ENCODE results near the gene TFEB. TPM values are rescaled to one million over a fixed set of nuclear protein-coding genes. Genes with fewer than 3 reads are reported as not detected.

Gene TFEB
- total RNA-seq, 2 donors from 2014 or later, result 9.4 to 12.0 TPM

DNA sequence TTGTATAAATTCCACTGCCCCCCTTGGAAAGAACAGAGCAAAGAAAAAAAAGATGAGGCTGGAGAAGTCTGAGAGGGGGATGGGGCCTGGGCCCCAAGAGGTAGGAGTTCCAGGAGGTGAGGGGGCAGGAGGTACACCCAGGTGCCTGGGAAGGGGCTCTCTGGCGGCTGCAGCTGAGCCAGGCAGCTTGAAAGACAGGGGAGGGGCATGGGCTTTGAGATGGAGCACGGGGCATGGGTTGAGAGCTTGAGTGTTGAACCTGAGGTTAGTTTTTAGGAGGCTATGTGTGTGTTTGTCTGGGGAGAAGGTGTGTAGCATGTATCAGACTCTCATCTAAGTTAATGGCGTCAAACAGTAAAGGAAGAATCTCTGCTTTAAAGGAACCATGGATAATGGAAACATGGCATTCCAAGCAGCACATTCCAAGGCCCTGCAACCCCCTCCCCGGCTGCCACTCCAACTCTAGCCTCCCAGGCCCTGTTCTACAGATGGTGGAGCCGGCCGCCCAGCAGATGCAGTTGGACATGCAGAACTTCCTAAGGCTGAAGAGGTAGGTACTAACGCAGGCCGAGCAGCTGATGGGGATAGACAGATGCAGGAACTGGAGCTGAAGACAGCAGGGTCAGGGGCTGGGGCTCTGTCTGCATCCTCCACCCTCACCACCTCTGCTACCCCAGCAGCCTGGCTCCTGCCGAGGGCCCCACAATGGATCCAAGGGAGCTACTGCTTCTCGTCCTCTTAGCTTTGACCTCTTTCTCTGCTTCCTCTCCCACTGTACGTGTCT lies 55.0 kb downstream of the TFEB start:
- H3K27me3 Mint-ChIP-seq, result peaks cover 12% of the 10 kb centered on the region
- no peak for ATAC-seq (replicated peaks)
- H3K4me1 Mint-ChIP-seq, result no peaks in the 10 kb centered on the region
- no peaks in the 10 kb centered on the region for H3K9me3 Mint-ChIP-seq
- no peaks in the 10 kb centered on the region for H3K36me3 Mint-ChIP-seq (ENCODE audit: low read depth)
- H3K4me3 Mint-ChIP-seq, result no peak overlapping the region
- H3K27ac Mint-ChIP-seq, result no peak overlapping the region

DNA sequence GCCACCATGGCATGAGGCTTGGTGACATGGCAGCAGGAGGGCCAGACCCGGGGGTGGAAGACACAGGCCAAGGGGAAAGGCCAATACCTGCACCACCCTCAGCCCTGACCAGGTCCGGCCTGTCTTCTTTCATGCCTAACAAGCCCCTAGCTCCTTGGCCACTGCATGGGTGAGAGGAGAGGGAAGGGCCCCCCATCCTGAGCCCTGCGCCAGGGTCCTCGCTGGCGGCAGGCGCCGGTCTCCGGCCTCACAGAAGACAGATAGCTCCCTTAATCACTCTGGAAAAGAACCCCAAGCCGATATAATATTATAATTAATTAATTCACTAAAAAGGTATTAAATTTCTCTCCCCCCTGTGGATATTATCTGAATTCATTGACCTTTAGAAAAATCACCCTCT lies 55.7 kb downstream of the TFEB start:
- H3K27me3 Mint-ChIP-seq, result peaks cover 12% of the 10 kb centered on the region
- H3K4me3 Mint-ChIP-seq, result no peak overlapping the region
- H3K9me3 Mint-ChIP-seq, result no peaks in the 10 kb centered on the region
- no peak overlapping the region for H3K27ac Mint-ChIP-seq
- H3K36me3 Mint-ChIP-seq (ENCODE audit: low read depth), result no peaks in the 10 kb centered on the region
- no peaks in the 10 kb centered on the region for H3K4me1 Mint-ChIP-seq
- ATAC-seq (replicated peaks), result no peak

DNA sequence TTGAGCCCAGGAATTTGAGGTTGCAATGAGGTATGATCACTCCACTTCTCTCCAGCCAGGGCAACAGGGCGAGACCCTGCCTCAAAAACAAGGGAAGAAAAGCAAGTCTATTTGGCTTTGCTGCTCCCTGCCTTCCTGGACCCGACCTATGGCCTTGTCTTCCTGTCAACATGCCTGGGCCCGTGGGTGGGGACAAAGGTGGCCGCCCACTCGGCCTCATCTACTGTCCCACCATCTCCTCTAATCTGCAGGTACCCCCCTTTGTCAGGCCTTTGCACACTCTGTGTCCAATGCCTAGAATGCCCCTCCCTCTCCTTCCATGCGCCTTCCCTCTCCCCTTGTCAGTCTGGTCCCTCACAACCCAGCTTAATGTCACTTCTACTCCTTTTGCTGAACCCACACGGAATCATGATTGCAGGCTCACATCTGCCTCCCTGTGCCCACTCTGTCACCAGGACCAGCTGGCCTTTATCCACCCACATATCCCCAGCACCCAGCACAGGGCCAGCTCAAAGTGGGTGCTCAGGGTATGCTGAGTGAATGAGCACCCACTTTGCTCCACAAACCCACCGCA lies 56.8 kb downstream of the TFEB start:
- no peak for ATAC-seq (replicated peaks)

DNA sequence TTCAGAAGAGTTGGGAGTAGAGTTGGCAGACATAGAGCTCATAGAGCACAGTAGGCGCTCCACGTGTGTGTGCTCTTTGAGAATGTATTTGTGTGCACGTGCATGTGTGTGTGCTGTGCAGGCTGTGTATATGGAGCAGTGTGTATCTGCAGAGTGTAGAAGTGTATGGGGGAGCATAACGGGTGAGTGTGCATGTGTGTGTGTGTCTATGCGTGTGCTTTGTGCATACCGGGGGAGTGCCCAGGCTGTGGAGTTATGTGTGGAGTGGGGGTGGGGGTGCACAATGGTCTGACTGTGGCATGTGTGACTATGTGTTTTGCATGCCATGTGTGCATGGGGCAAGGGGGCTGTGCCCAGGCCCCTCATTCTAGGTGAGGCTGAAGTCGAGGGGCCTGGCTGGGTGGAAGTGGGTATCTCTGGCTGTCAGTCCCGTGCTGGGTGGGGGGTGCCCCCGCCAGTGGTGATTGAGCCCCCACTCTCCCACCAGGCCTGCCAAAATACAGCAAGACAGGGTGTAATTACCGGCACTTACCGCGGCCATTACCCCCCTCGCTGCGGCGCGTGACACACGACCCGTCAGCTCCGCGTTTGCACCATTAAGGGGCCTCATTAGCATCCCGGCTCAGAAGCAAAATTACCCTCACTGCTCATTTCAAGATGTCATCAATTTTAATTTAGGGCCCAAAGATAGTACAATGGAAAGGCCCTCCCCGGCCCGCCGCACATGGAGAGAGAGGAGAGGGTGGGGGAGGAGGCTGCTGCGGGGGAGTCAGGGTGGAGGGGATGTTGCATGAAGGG lies 58.1 kb downstream of the TFEB start:
- Mint-ChIP-seq H3K27ac (no peak overlapping the region), H3K9me3 (no peaks in the 10 kb centered on the region), H3K36me3 (ENCODE audit: low read depth) (no peaks in the 10 kb centered on the region), H3K4me1 (no peaks in the 10 kb centered on the region), H3K27me3 (peaks cover 19% of the 10 kb centered on the region), H3K4me3 (no peak overlapping the region)
- no peak for ATAC-seq (replicated peaks)

More for the DNA sequence above, 56.8 kb downstream of the TFEB start:
- no peak overlapping the region for H3K4me3 Mint-ChIP-seq
- no peaks in the 10 kb centered on the region for H3K4me1 Mint-ChIP-seq
- H3K27ac Mint-ChIP-seq, result no peak overlapping the region
- no peaks in the 10 kb centered on the region for H3K9me3 Mint-ChIP-seq
- peaks cover 19% of the 10 kb centered on the region for H3K27me3 Mint-ChIP-seq
- H3K36me3 Mint-ChIP-seq (ENCODE audit: low read depth), result no peaks in the 10 kb centered on the region

DNA sequence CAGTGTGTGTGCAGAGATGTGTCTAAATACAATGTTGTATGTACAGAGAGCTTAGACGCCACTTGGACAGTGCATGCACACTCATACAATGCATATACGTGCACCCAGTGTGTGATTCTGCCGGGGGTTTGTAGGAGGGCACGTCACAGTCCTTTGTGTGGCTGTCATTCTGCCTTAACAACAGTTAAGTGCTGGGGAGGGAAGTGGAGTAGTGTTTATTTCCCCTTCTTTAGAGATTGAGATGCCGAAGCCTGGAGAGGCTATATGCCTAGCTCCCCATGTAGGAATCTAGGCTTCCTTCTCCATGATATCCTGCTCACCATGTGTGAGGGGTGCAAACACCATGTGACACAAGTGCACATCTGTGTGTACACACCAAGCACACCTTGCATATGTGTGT lies 59.0 kb downstream of the TFEB start:
- H3K27ac Mint-ChIP-seq, result no peak overlapping the region
- H3K9me3 Mint-ChIP-seq, result no peaks in the 10 kb centered on the region
- no peak for ATAC-seq (replicated peaks)
- H3K4me1 Mint-ChIP-seq, result no peaks in the 10 kb centered on the region
- no peaks in the 10 kb centered on the region for H3K36me3 Mint-ChIP-seq (ENCODE audit: low read depth)
- H3K27me3 Mint-ChIP-seq, result peaks cover 19% of the 10 kb centered on the region
- no peak overlapping the region for H3K4me3 Mint-ChIP-seq

DNA sequence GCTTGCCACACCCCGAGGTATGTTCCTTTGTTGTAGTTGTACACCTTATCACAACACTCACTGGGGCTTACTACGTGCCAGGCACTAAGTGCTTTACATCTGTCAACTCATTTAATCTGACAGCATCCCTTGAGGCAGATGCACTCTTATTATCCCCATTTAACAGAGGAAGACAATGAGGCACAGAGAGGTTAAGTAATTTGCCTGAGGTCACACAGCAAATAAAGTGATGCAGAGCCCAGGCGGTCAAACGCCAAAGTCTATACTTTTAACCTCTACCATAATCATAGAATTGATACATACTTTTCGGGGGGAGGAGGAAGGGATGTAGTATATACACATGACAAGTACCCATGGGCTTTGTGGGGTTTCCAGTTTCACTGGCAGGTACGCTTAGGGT lies 59.4 kb downstream of the TFEB start:
- no peak overlapping the region for H3K27ac Mint-ChIP-seq
- H3K27me3 Mint-ChIP-seq, result peaks cover 19% of the 10 kb centered on the region
- H3K9me3 Mint-ChIP-seq, result no peaks in the 10 kb centered on the region
- no peak overlapping the region for H3K4me3 Mint-ChIP-seq
- no peaks in the 10 kb centered on the region for H3K4me1 Mint-ChIP-seq
- no peak for ATAC-seq (replicated peaks)
- H3K36me3 Mint-ChIP-seq (ENCODE audit: low read depth), result no peaks in the 10 kb centered on the region

DNA sequence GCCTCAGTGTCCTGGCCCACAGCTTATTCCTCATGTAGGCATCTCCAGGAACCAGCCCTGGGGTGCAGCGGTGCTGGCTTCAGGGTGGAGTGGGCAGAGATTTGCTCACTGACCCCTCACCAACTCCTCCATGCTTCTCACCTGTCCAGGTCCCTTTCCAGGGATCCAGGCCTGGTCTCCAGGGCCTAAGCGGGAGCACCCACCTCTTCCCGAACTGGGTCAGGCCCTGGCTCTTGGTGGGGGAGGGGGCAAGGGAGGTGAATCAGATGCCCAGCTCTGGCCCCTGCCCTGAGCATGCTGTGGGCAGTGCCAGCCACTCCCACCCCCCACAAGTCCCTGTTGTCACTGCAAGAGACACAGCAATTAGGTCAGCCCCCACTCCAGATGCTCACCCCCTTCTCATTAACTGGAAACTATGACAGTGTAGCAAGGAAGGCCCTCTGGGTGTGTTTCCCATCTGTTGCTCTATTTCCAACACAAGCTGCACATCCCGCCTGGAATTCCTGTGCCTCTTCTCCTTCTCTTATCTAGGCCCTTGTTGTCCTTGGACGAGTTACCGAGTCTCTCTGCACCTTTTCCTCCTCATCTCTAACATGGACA lies 60.1 kb downstream of the TFEB start:
- ATAC-seq (replicated peaks), result no peak
- Mint-ChIP-seq H3K4me1 (no peaks in the 10 kb centered on the region), H3K36me3 (ENCODE audit: low read depth) (no peaks in the 10 kb centered on the region), H3K27me3 (peaks cover 22% of the 10 kb centered on the region), H3K27ac (no peak overlapping the region), H3K9me3 (no peaks in the 10 kb centered on the region), H3K4me3 (no peak overlapping the region)

DNA sequence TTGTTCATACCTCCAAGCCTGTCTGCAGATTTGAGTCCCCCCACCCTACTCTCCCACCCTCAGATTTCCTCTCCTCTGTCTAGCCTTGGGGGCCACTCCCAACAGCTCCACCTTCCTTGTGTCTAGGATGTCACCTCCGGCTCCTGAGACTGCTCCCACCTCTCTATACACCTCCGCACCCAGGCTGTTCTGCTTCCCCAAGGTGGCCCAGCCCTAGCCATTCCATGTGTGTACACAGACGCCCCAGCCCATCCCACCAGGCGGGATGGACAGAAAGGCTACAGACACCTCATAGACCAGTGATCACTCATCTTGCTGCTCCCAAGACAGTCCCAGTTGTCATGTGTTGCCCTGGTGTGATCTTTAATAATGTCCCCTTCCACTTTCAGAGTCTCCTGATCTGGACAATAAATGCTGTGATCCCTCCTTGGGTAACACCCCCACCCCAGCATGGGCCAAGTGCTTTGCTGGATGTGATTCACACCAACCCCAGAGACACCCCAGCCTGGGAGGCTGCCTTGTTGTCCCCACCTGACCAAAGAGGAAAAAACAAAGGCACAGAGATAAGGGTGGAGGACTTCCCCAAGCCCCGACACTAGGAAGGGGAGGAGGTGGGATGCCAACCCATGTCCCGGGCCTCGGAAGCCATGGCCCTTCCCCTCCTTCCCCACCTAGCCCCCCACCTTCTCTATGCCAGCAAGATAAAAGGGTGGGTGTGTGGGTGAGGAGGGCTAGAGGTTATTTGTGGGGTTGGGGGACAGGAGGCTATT lies 61.0 kb downstream of the TFEB start:
- ATAC-seq (replicated peaks), result no peak
- H3K4me3 Mint-ChIP-seq, result no peak overlapping the region
- no peak overlapping the region for H3K27ac Mint-ChIP-seq
- peaks cover 22% of the 10 kb centered on the region for H3K27me3 Mint-ChIP-seq
- H3K9me3 Mint-ChIP-seq, result no peaks in the 10 kb centered on the region
- no peaks in the 10 kb centered on the region for H3K4me1 Mint-ChIP-seq
- H3K36me3 Mint-ChIP-seq (ENCODE audit: low read depth), result no peaks in the 10 kb centered on the region

DNA sequence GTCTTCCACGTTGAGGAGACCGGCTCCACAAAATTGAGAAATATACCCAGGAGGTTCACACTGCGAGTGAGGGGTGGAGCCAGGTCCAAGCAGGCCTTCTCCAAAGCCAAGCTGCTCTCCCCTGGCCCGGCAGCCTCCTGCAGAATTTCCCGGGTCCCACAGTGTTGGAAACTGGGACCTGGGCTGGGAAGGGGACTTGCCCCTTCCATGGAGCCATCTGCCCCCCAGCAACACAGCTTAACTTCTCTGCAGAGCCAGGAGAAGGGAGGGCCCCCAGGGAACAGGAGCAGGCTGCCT lies 61.8 kb downstream of the TFEB start:
- H3K36me3 Mint-ChIP-seq (ENCODE audit: low read depth), result no peaks in the 10 kb centered on the region
- H3K4me1 Mint-ChIP-seq, result no peaks in the 10 kb centered on the region
- H3K4me3 Mint-ChIP-seq, result no peak overlapping the region
- no peaks in the 10 kb centered on the region for H3K9me3 Mint-ChIP-seq
- H3K27me3 Mint-ChIP-seq, result peaks cover 20% of the 10 kb centered on the region
- H3K27ac Mint-ChIP-seq, result no peak overlapping the region
- ATAC-seq (replicated peaks), result no peak

DNA sequence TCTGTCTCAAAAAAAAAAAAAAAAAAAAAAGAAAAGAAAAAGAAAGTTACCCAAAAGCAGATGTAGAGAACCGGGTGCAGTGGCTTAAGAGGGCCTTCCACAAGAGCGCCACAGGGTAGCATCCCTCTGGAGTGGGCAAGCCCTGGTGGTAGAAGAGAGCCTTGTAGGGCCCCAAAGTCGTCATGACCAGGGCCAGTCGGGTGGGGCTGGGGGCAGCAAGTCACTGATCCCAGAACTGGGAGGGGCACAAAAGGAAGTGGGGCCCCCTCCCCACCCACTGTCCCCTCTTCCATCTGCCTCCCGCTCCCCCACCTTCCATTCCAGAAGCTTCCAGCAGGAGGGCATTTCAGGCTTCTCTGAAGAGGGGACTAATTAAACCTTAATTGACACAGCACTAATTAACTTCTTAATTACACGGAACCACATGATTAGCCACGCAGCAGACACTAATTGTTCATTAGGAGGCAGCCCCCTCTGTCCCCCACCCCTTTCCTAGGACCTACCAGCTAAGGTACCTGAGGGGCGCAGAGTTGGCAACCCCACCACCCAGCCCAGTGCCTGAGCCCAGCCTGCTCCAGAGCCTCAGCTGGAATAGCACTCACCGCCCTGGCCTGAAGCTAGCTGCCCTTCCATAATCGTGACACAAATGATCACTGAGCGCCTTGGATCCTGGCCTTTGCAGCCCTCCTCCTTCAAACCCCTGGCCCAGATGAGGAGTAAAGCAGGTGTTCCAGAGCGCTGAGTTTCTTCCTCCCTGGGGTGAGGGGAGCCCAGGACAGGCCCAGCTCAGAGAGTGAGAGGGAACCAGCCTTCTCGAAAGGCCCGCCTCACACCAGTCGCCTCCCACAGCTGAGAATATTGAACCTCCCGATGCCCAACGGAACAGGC lies 62.3 kb downstream of the TFEB start:
- Mint-ChIP-seq H3K36me3 (ENCODE audit: low read depth) (no peaks in the 10 kb centered on the region), H3K9me3 (no peaks in the 10 kb centered on the region), H3K4me1 (no peaks in the 10 kb centered on the region), H3K4me3 (no peak overlapping the region), H3K27ac (no peak overlapping the region), H3K27me3 (peaks cover 19% of the 10 kb centered on the region)
- ATAC-seq (replicated peaks), result no peak

DNA sequence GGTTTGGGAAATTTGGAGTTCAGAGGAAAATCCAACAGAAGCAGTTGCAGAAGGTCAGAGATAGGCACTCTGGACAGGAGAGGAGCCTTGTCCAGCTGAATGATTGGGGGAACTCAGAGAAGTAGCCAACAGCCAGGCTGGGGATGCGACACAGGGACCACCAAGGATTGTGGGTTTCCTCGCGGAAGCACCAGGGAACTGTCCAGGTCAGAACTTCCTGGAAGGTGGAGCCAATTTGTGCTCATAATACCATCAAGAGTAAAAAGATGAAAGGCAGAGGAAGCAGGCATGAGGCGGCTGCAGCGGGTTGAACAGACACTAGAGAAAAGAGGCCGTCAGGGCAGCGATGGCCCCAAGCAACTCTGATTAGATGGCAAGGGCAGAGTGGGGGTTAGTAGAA lies 63.4 kb downstream of the TFEB start:
- no peaks in the 10 kb centered on the region for H3K4me1 Mint-ChIP-seq
- H3K27me3 Mint-ChIP-seq, result peaks cover 17% of the 10 kb centered on the region
- no peak overlapping the region for H3K27ac Mint-ChIP-seq
- H3K4me3 Mint-ChIP-seq, result no peak overlapping the region
- no peaks in the 10 kb centered on the region for H3K36me3 Mint-ChIP-seq (ENCODE audit: low read depth)
- no peak for ATAC-seq (replicated peaks)
- no peaks in the 10 kb centered on the region for H3K9me3 Mint-ChIP-seq

DNA sequence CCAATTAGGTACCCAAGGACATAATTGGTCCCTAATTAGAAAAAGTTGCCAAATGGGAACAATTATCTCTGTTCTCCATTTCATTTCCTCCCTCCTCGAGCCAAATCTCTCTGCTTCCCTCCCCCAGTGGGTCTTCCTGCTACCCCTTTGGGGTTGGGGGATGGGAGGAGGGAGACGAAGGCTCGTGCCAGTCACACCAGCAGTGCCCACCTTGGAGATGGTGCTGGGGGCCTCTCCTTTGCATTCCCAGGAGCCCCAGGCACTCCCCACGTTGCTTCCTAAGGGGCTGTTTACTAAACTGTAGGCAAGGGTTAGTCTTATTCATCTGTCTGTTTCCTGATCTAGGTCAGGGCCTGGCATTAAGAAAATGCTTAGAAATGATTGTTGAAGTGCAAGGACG lies 64.0 kb downstream of the TFEB start:
- Mint-ChIP-seq H3K36me3 (ENCODE audit: low read depth) (no peaks in the 10 kb centered on the region), H3K4me3 (no peak overlapping the region), H3K27ac (no peak overlapping the region), H3K4me1 (no peaks in the 10 kb centered on the region), H3K27me3 (peaks cover 11% of the 10 kb centered on the region), H3K9me3 (no peaks in the 10 kb centered on the region)
- no peak for ATAC-seq (replicated peaks)

DNA sequence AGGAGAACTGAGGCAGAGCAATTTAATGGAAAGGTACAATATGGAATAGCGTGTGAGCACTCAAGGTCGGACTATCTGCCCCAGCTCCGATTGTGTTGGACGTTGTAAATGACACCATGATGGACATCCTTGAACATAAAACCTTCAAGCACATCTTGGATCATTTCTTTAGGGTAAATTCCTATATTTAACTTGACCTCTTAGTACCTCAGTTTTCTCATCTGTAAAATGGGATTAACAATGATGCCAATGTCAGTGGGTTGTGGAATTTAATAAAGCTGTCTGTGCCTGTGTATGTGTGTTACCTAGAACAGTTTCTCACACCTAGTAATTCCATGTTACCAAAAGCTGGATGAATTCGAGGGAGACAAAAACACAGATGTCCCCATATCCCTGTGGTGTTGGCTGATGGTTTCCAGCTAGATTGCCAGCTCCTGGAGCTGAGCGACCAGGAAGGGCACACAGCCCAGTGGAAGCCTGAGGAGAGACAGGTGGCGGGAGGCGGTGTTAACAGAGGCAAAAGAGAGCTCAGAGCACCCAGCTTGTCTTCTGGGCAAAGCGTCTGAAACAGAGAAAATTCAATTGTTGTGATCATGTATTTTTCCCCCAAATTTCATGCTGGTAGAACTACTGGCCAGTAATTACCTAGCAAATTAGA lies 64.6 kb downstream of the TFEB start:
- Mint-ChIP-seq H3K4me3 (no peak overlapping the region), H3K9me3 (no peaks in the 10 kb centered on the region)

More for the DNA sequence above, 64.6 kb downstream of the TFEB start:
- Mint-ChIP-seq H3K27me3 (peaks cover 10% of the 10 kb centered on the region), H3K27ac (no peak overlapping the region), H3K4me1 (no peaks in the 10 kb centered on the region), H3K36me3 (ENCODE audit: low read depth) (no peaks in the 10 kb centered on the region)
- ATAC-seq (replicated peaks), result no peak

Data from activated T-helper 17 cell treated with anti-CD3 and anti-CD28 coated beads, Interleukin-2, amount 50 U/mL, for 72 hours (primary cell).